ENCODE measurements around the gene ATP8B3.
"Not testable (repeated sequence)": the region's sequence is repeated elsewhere in the genome, so short reads cannot be mapped to it uniquely, and the experiment has no call there.

ATP8B3 gene

DNA sequence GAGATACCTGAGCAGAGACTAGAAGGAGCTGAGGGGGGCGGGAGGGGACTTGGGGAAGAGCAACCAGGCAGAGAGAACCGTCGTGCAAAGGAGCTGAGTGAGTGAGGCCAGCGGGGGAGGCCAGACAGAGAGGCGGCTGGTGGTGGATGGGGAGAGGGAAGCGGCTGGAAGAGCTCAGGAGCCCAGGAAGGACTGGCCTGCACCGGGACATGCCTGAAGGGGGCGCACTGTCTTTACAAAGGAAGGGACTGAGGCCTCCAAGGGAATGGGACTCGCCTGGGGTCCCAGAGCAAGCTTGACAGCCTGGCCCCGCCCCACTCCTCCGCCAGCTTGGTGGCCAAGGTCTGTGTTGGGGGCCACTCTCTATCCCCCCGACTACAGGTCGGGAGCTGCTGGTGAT is 43.8 kb downstream of the ATP8B3 start:
- no peak for DNase-seq

DNA sequence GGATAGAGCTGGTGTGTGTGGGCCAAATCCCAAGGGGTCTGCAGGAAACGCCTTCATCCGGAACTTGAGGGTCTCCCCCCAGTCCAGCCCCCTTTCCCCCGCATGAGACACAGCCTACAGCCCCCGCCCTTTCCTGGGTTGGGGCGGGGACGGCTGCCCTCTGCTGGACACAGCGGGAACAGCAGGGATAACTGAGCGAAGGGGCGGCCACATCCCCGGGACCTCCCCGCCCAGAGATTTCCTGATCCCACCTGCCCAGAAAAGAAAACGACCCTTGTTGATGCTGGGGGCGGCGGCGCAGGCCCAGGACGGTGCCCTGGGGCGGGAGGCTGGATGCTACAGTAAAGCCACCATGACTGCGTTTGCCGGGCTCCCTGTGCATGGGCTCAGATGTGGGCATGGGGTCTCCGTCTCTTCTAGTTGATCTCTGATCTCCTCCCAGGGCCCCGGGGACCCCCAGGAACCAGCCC is 44.6 kb downstream of the ATP8B3 start:
- DNase-seq: peak; percentile 22

DNA sequence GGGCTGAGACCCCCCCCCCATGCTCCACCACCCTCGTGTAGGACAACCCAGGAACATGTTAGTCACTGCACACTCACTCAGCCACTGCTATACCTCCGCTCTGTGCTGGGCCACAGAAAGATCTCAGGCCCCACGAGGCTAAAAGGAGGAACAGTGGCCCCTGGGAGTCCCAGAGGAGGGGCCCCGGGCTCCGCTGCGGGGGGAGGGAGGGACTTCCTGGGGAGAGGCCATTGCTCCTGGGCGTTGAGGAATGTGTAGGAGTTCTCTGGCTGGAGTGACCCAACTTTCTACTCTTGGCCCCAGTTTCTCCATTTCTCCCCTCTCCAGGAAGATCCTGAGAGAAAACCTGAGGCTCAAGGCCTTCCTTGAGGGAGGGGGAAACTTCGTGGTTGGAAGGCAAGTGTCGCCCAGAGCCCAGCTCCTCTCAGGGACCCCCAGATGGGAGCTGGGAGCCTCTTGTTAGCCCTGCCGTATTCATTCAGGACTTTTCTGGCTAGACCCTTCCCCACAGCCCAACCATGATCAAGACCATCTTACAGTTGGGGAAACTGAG is 45.2 kb downstream of the ATP8B3 start:
- no peak for DNase-seq

DNA sequence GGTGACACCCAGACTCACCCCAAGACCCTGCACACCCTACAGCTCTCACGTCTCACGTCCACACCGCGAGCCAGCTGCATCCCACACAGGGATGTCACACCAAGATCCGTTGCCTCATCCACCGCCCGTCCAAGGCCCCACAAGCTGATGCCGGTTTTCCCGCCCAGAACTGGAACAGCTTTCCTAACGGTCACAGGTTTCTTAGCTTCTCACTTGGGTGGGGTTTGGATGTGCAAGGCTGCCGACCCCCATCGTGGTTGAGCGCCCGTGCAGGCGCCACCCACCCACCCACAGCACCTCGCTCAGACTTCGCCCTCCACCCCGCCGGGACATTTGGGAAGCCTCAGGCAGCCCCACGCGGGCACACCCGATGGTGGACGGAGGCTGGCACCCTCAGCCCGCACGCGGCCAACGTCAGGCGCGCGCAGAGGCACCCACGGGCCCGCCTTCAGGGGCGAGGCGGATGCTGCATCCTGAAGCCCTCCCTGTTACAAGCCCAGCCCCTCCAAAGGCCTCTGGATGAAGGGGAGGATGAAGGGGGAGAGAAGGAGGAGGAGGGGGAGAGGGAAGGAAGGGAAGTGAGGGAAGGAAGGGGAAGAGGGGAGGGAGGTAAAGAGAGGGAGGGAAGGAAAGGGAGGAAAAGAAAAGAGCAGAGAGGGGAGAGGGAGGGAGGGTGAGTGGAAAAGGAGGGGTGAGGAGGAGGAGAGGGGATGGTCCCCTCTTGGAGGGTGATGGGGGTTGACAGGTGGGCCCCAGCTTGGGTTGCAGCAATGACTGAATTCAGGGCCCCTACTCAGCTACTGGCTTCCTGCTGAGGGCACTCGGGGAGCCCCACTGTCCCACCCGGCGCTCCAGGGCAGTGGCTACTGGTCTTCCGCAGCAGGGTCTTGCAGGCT is 45.9 kb downstream of the ATP8B3 start:
- DNase-seq: no peak

DNA sequence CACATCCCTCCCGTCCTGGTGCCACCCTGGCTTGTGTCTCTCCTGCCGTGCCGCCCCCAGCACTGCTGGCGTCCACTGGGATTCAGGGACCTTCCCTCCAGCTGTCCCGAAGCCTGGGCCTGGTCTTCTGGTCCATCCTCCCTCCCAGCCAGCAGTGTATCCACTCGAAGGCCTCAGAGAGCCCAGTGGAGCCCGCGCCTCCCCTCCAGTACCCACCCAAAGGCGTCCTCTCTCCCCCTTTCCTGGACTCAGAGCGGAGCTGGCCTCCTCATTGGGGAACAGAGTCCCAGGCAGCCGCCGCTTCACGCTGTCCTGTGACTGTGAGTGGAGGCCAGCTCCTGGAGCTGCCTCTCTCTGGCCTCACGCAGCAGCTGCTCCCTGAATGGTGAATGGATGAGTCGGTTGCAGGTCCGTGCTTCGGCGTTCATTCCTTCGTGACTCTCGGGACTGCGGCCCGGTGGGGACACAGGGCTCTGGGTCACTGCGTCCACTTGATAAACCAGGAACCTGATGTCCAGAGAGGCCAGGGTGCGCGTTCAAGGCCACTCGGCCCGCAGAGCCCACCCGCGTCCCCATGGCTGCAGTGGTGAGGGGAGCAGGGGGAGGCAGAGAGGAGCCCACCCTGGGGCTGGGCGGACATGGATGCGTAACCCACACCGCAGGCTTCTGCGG is 46.7 kb downstream of the ATP8B3 start:
- DNase-seq: no peak

DNA sequence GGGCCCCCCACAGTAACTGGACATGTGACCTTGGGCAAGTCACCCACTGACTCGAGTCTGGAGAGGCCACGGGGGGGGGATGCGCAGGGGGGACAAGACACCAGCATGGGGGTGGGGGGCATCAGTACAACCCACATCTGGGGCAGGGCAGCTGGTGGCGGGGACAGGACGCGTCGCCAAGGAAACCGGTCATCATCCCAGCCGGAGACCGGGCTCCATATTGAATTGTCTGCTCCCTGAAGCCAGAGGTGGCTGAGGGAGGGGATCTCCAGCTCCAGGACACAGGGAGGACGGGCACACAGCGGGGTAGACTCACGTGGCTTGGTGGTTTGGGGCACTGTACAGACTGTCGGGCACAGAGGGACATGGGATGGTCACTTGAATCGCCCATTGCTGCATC is 47.3 kb downstream of the ATP8B3 start:
- no peak for DNase-seq

DNA sequence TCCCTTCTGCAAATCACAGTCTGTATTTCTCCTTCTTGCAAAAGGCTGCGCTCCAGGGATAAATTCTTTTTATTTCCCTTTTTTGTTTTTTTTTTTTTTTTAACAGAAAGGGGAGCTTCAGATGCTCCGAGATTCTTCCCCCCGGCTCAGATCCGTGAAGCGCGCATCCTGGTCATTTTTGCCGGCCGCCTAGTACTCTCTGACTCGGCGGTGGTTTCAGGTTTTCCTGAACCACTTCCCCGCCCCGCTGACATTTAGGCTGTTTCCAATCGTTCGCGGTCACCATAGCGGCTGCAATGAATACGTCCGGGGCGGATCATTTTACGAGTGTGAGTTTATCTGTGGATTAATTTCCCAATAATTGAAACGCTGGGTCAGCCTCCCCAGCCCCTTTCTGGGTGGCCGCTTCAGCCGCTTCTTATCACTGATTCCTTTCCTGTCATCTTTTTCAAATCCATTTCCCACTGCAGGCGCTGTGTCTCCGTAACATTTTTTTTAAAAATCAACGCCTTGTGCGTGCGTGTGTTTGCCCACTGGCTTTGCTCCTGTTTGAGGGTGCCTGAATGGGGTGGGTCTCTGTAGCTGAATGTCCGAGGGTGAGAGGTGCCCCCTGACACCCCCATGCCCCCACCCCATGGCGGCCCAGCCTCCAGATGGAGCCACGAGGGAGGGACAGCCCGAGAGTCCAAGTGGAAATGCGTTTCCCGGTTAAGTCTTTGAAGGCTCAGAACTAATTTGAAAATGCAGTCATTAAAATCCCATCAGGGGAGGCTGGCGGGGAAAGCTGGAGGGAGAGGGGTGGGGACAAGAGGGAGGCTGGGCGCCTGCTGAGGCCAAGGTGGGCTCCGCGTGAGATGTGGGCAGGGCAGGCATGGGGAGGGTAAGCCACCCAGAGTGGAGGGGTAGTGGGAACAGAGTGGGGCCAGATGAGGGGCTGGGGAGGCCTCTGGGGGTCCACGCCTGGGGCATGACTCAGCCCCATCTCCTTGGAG is 48.1 kb downstream of the ATP8B3 start:
- no peak for DNase-seq

DNA sequence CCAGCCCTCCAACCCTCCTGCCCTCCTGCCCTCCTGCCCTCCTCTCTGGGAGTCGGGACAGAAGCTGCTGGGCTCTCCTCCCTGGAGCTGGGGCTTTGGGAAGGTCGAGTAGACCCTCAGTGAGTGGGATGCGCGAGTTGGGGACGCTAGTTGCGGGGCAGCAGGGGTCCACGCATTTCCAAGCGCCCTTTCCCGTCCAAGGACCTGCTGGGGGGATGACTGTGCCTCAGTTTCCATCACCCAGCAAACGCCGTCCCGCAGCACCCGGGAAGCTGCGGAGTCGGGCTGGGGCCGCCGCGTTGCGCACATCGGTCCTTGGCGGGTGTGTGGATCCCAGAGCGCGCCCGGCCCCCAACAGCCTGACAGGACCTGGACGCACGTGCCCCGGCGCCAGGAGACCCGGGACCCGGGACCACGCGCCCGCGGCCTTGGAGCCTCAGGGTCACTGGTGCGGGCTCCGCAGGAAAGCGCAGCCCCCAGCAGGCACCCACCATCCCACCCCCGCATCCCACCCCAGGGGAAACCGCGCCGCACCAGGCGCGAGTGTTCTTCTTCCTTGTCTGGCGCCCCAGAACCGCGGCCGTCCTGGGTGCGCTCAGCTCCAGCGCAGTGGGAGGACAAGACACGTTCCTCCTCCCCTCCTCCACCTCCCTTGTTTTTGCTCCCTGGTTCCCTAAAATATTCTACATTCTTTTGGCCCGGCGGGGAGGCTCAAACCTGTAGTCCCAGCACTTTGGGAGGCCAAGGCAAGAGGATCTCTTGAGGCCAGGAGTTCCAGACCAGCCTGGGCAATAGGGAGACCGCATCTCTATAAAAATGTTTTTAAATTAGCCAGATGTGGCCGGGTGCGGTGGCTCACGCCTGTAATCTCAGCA is 49.6 kb downstream of the ATP8B3 start:
- no peak for DNase-seq

DNA sequence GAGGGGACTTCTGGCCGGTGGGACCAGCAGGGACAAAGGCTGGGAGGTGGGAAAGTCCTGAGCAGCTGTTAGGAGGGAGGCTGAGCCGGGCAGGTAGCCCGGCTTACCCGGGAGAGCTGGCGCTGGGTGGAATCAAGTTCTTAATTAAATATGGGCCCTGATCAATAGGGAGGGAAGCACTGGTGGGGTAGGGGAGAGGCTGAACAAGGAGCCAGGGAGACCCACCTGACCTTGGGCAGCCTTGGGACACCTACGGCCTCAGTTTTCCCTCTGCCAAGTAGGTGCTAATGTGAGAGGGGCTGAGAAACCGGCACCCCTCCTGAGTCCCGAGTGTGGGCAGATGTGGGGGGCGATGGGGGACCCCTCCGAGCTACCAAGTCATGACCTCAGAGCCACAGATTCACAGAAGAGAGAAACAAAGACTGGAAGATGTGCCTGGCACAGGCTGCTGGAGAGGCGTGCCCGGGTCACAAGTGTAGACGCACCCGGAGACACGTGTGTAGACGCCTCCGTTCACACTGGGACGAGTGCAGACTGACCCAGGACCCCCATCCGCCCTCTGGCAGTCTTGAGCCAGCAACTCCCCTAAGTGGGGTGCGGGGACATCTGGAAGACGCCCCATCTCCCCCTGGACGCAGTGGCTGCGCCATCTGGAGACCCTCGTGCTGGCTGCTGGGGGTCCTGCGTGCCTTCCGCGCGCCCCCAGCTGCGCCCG is 50.4 kb downstream of the ATP8B3 start:
- no peak for DNase-seq

DNA sequence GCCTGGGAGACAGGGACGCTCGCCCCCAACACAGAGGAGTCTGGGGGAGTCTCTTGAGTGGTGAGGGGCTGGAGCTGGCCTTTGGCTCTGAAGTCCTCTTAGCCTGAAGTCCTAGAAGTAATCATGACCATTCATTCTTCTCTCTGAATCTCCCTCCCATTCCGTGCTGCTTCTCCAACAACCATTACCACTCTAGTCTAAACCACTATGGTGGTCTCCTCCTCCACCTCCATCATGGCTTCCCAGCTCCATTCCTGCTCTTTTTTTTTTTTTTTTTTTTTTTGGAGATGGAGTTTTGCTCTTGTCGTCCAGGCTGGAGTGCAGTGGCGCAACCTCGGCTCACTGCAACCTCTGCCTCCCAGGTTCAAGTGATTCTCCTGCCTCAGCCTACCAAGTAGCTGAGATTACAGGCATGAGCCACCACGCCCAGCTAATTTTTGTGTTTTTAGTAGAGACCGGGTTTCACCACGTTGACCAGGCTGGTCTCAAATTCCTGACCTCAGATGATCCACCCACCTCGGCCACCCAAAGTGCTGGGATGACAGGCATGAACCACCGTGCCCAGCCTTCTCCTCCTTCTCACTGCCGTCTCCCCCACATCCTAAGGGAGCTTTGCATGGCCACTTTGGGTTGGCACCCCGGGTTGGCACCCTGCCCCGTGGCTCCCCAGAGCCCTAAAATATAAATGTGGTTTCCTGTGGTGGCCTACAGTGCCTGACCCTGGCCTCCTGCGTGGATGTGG is 51.1 kb downstream of the ATP8B3 start:
- DNase-seq: not testable (repeated sequence)

DNA sequence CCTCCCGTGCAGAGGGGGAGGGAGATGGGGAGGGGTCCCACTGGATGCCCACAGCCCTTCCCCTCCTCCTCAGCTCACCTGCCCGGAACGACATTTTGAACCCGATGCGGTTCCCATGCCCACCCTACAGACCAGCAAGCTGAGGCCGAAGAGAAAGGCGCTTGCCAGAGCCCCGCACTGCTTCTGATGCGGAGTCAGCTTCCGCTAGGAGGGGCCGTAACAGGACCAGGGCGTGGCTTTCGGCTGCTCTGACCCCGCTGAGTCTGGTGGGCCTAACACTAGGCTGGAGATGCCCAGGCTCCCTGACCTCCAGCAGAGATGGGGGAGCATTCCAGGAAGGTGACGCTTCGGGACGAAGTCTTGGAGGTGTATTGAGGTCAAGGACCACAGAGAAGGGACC is 52.1 kb downstream of the ATP8B3 start:
- no peak for DNase-seq

DNA sequence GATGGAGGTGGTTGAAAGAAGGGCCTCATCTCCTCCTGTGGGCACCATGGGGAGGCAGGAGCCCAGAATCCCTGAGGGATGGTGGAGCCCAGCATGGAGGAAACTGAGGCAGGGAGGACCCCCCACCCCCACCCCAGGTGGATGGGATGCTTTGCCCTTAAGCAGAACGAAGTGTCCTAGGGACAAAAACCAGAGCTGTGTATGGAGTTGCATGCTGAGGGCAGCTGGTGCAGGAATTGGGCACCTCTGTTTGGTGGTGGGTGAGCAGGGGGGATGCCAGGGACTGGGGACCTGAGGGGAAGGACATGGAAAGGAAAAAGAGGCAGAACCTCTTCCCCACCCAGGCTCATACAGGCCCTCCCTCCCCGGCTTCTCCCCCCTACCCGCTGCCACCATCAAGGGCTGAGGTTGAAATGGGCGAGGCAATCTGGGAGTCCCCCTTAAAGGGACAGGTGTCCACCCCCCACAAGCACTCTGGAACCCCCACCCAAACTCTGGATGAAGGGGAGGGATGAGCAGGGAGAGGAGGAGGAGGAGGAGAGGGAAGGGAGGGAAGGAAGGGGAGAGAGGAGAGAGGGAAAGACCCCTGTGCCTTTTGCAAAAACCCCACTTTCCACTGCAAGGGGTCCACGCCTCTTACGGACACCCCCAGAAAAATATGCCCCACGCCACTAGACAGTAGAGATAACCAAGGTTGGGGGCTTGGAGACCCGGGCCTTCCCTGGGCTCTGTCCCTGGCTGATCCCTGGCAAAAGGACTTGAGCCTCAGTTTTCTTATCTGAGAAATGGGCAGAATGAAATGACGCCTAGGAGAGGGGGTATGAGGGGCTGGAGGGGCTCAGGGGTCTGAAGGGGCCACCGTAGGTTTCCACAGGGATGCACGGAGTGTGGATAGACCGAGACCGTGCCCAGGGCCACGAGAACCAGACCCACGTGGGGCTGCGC is 52.8 kb downstream of the ATP8B3 start:
- no peak for DNase-seq

DNA sequence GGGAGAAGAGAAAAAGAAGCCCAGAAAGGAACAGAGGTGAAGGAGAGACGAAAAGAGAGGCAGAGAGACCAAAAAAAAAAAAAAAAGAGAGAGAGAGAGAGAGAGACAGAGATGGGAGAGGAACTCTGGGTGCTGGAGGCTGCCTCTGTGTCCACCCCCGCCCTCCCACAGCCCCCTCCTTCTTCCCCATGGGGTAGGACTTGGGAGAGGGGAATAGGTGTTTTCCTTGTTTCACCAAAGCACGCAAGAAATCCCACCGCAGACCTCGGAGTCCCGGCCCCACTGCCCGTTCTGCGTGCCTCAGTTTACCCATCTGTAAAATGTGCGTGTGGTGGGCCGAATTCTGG is 53.9 kb downstream of the ATP8B3 start:
- no peak for DNase-seq

DNA sequence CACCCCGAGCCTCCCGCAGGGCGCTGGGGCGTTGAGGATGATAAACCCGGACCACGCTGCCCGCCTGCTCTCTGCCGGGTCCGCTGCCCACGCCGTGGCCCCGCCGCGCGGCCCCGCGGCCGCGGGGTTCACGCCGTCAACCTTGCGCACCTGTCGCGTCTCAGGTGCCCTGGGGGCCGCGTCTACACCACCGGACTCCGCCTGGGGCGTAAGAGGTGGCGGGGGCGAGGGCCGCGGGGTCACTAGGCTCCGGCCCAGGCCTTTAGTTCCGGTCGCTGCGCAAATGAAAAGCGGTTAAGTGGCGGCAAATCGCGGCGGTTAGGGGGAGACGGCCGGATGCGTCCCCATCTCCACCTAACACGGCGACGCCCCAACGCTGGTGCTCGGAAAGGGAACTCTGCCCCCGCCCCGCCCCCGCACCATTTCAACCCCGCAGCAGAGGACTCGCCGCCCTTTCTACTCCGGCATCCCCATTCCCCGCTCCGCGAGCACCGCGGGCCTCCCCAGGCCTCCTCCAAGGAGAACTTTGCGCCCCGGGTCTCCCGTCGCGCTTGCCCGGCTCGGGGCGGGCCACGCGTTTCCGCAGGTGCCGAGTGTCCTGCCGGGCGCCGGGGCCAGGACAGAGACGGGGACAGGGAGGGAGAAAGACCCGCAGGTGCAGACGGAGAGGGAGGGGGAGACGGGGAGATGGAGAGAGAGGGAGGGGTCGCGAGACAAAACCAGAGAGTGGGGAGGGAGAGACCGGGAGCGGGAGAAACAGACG is 54.4 kb downstream of the ATP8B3 start:
- DNase-seq: no peak

DNA sequence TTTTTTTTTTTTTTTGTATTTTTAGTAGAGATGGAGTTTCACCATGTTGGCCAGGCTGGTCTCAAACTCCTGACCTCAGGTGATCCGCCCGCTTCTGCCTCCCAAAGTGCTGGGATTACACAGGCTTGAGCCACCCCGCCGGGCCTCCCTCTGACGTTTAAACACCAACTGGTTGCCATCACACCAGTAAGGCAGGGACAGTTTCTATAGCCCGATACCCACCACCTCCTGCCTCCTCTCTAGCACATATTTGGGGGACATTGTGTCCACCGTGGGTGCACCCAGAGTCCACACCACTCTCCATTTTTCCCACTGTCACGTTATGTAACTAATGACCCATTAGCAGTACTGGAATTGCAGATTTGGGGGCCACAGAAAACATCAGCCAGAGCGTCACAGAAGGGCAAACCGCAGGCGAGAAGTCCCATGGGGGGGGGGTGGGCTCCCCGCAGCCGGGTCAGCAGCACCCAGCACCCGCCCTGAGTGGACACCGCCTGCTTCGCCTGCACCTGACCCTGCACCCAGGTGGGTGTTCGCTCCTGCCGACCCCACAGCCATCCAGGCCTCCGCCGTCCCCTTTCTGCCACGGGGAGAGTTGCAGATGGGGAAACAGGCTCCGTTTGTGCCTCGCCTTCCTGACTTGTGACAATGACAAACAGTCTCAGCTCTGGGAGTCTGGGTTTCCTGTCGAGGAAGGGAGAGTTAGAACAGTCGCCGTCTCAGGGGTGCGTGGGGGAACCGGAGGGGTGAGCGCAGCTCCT is 55.2 kb downstream of the ATP8B3 start:
- no peak for DNase-seq

DNA sequence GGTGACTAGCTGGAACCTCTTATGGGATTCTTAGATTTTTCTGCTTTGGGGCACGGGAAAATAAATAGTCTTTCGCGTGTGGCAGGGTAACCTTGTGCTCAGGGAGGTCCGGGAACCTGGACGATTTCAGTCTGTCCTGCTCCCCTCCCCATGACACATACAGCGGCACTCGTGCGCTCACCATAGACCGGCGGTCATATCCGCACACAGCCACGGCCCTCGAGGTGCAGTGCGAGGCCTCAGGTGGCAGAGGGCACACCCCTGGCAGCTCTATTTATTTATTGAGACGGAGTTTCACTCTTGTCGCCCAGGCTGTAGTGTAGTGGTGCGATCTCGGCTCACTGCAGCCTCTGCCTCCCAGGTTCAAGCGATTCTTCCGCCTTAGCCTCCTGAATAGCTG is 55.8 kb downstream of the ATP8B3 start:
- no peak for DNase-seq

DNA sequence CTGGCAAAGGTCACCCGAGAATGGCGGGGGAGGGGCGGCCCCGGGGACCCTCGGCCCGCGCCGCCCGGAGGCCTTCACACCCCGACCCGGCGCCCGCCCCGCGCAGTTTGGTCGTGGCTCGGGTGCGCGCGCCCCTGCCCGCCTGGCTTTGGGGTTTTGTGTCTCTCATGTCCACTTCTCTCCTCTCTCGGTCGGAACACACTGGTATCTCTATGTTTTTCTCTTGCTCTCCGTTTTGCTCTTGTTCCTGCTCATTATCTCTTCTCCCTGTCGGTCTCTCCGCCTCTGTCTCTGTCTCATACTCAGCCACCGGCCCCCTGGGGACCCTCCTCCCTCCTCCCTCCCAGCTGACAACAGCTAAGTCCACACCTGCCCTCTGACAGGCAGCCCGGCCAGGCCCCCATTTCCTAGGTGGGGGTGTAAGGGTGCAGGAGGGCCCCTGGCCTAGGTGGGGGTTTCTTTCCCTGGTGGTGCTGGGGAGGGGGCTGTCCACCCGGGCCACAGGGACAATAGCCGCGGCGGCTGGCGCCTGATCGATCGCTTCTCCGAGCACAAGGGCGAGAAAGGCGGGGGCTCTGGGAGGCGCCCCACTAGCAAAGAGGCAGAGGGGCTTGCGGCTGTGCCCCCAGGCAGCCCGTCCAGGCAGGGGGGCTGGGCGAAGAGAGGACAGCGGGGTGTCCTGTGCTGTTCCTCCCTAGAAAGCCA is 56.5 kb downstream of the ATP8B3 start:
- no peak for DNase-seq

Data from stimulated activated naive CD4-positive, alpha-beta T cell treated with Interleukin-2 at 50 U/mL for 16 hours (primary cell).